ENCODE results near the gene KIF5C. TPM values are rescaled to one million over a fixed set of nuclear protein-coding genes. Genes with fewer than 3 reads are reported as not detected.

KIF5C gene
- total and polyA plus RNA-seq, 7 donors = 0.22 to 1.1 (median 0.59) TPM

GRCh38 chr2:149058936-149059335 is 183.9 kb downstream of the KIF5C start:
- DNase-seq (no peak), ATAC-seq (no peak)
- no peaks in the 10 kb centered on the region for H3K36me3 ChIP-seq (ENCODE audit: insufficient read depth in 1 of 2, low read depth in 1 of 2)
- H3K27ac ChIP-seq = no peak overlapping the region
- H3K4me3 ChIP-seq = no peak overlapping the region
- intact Hi-C loops (cut with DNase I) = no loop called here
- H3K4me1 ChIP-seq = no peaks in the 10 kb centered on the region
- H3K27me3 ChIP-seq (ENCODE audit: insufficient read depth in 3 of 3, low read length in 2 of 3) = no peaks in the 10 kb centered on the region
- no peak for TF ChIP-seq CTCF (IDR thresholded peaks at IDR 0.05)
- 76 to 83% (median 81%) methylated on average over 5 of the region's 5 CpGs for WGBS, 3 donors
- no peaks in the 10 kb centered on the region for H3K9me3 ChIP-seq

GRCh38 chr2:149059822-149060221 is 184.8 kb downstream of the KIF5C start:
- intact Hi-C loops (cut with DNase I) = no loop called here
- Histone ChIP-seq H3K36me3 (ENCODE audit: insufficient read depth in 1 of 2, low read depth in 1 of 2) (no peaks in the 10 kb centered on the region), H3K4me1 (no peaks in the 10 kb centered on the region), H3K27me3 (ENCODE audit: insufficient read depth in 3 of 3, low read length in 2 of 3) (no peaks in the 10 kb centered on the region), H3K9me3 (no peaks in the 10 kb centered on the region), H3K27ac (no peak overlapping the region), H3K4me3 (no peak overlapping the region)
- TF ChIP-seq CTCF (IDR thresholded peaks at IDR 0.05) = no peak
- ATAC-seq = no peak
- no peak for DNase-seq
- 75 to 91% (median 90%) methylated on average over 1 of the region's 1 CpG for WGBS, 3 donors

GRCh38 chr2:149061133-149061745 is 186.2 kb downstream of the KIF5C start:
- no peak for DNase-seq
- 53 to 60% (median 58%) methylated on average over 2 of the region's 2 CpGs for WGBS, 3 donors

GRCh38 chr2:149062531-149062930 is 187.5 kb downstream of the KIF5C start:
- H3K27ac ChIP-seq = no peak overlapping the region
- H3K27me3 ChIP-seq (ENCODE audit: insufficient read depth in 3 of 3, low read length in 2 of 3) = no peaks in the 10 kb centered on the region
- WGBS, 3 donors = 77 to 81% (median 80%) methylated on average over 3 of the region's 3 CpGs
- ATAC-seq = no peak
- intact Hi-C loops (cut with DNase I) = no loop called here
- DNase-seq = no peak
- H3K36me3 ChIP-seq (ENCODE audit: insufficient read depth in 1 of 2, low read depth in 1 of 2) = no peaks in the 10 kb centered on the region
- no peak overlapping the region for H3K4me3 ChIP-seq
- H3K9me3 ChIP-seq = no peaks in the 10 kb centered on the region
- H3K4me1 ChIP-seq = no peaks in the 10 kb centered on the region
- TF ChIP-seq CTCF (IDR thresholded peaks at IDR 0.05) = no peak

More at GRCh38 chr2:149061133-149061745, 186.2 kb downstream of the KIF5C start:
- intact Hi-C loops (cut with DNase I) = no loop called here
- no peak for TF ChIP-seq CTCF (IDR thresholded peaks at IDR 0.05)
- no peaks in the 10 kb centered on the region for H3K27me3 ChIP-seq (ENCODE audit: insufficient read depth in 3 of 3, low read length in 2 of 3)
- H3K4me3 ChIP-seq = no peak overlapping the region
- no peaks in the 10 kb centered on the region for H3K36me3 ChIP-seq (ENCODE audit: insufficient read depth in 1 of 2, low read depth in 1 of 2)
- H3K27ac ChIP-seq = no peak overlapping the region
- no peaks in the 10 kb centered on the region for H3K9me3 ChIP-seq
- no peaks in the 10 kb centered on the region for H3K4me1 ChIP-seq
- no peak for ATAC-seq

GRCh38 chr2:149063177-149063576 is 188.2 kb downstream of the KIF5C start:
- Histone ChIP-seq H3K4me1 (no peaks in the 10 kb centered on the region), H3K9me3 (no peaks in the 10 kb centered on the region), H3K36me3 (ENCODE audit: insufficient read depth in 1 of 2, low read depth in 1 of 2) (no peaks in the 10 kb centered on the region), H3K27ac (no peak overlapping the region), H3K4me3 (no peak overlapping the region), H3K27me3 (ENCODE audit: insufficient read depth in 3 of 3, low read length in 2 of 3) (no peaks in the 10 kb centered on the region)
- DNase-seq = no peak
- no peak for TF ChIP-seq CTCF (IDR thresholded peaks at IDR 0.05)
- 64 to 69% (median 68%) methylated on average over 4 of the region's 4 CpGs for WGBS, 3 donors
- no peak for ATAC-seq
- intact Hi-C loops (cut with DNase I) = no loop called here

Data from psoas muscle (tissue), 8 donors.